Lower leg skin (tissue), 3 donors: ENCODE measurements around the gene ENOX2.

Experiments
- CTCF ChIP-seq, 3 donors: fragments of 450-650 bp; IDR thresholded peaks; one replicate each; pipeline ENCODE4 v1.5.1; 2016; ENCODE audit warnings: antibody characterized with exemption in 3 of 3, mild to moderate bottlenecking in 3 of 3, moderate library complexity in 2 of 3
- POLR2A ChIP-seq, 2 donors: fragments of 450-650 bp; IDR thresholded peaks; one replicate each; pipeline ENCODE4 v1.6.1; 2016 to 2017; ENCODE audit warnings: antibody characterized with exemption in 2 of 2, mild to moderate bottlenecking in 1 of 2, moderate library complexity in 1 of 2

- TF ChIP-seq POLR2A (IDR thresholded peaks at IDR 0.05) (no peak), CTCF (IDR thresholded peaks at IDR 0.05) (no peak)
These were observed 103.6 kb downstream of the ENOX2 start for GRCh38 chrX:130799393-130799792.
